DOHH2 (cell line): ENCODE data around the gene APH1B.

ENCODE experiments used
- CTCF ChIP-seq: fragments of 200-600 bp; sonication (generic); IDR thresholded peaks from one replicate; pipeline ENCODE4 v1.5.1; 2014; ENCODE audit warnings: antibody characterized with exemption, mild to moderate bottlenecking, low read depth, low read length; ENCODE audit not compliant: poor library complexity, severe bottlenecking
- EZH2phosphoT487 ChIP-seq: fragments of 200-600 bp; sonication (generic); IDR thresholded peaks from 2 replicates; pipeline ENCODE4 v1.6.1; 2017; ENCODE audit warnings: borderline replicate concordance, mild to moderate bottlenecking, antibody characterized with exemption, low read length, moderate library complexity, mixed read lengths

- TF ChIP-seq EZH2phosphoT487, result no peak
- TF ChIP-seq CTCF, result no peak
Observed at GRCh38 chr15:63291507-63291906, 14.1 kb downstream of the APH1B start.
